HepG2 (cell line): ENCODE measurements around the gene RAPH1. TPM values are rescaled to one million over a fixed set of nuclear protein-coding genes. Genes with fewer than 3 reads are reported as not detected.

ENCODE experiments used
- AKNA ChIP-seq: sonication (generic); formaldehyde crosslinking; IDR thresholded peaks from 2 replicates; pipeline ENCODE4 v1.4.0; 2020; ENCODE audit warnings: missing genetic modification reagents, borderline replicate concordance
- DBP ChIP-seq: sonication (generic); formaldehyde crosslinking; IDR thresholded peaks from 2 replicates; pipeline ENCODE4 v1.4.0; 2020; ENCODE audit warnings: missing genetic modification reagents; ENCODE audit errors: not compliant biosample characterization
- FOSL2 ChIP-seq: sonication (generic); formaldehyde crosslinking; IDR thresholded peaks from 2 replicates; pipeline ENCODE4 v1.4.0; 2020; ENCODE audit warnings: missing genetic modification reagents
- GMEB1 ChIP-seq: sonication (generic); formaldehyde crosslinking; IDR thresholded peaks from 2 replicates; pipeline ENCODE4 v1.5.1; 2020; ENCODE audit warnings: missing genetic modification reagents, mild to moderate bottlenecking, borderline replicate concordance
- HNF4G ChIP-seq, 2 experiments: sonication (generic) in 1 of 2; formaldehyde crosslinking in 1 of 2; IDR thresholded peaks; 2 replicates each; pipeline versions ENCODE4 v1.4.0 to v1.6.1; 2011 to 2020; ENCODE audit warnings: borderline replicate concordance in 2 of 2, low read depth in 2 of 2, mild to moderate bottlenecking in 2 of 2, low read length in 1 of 2, missing genetic modification reagents in 1 of 2, moderate library complexity in 1 of 2
- HNRNPLL ChIP-seq: fragments of 200-400 bp; formaldehyde crosslinking; IDR thresholded peaks from 2 replicates; pipeline ENCODE4 v1.6.1; 2017; ENCODE audit warnings: mild to moderate bottlenecking, low read depth, low read length; ENCODE audit not compliant: poor library complexity, severe bottlenecking
- KDM6A ChIP-seq: IDR thresholded peaks from 2 replicates; pipeline ENCODE4 v1.6.1; 2016; ENCODE audit warnings: low read depth
- NCOA2 ChIP-seq: sonication (generic); formaldehyde crosslinking; IDR thresholded peaks from 2 replicates; pipeline ENCODE4 v1.8.0; 2022; ENCODE audit warnings: inconsistent platforms
- NFE2 ChIP-seq: sonication (generic); formaldehyde crosslinking; IDR thresholded peaks from 2 replicates; pipeline ENCODE4 v1.4.0; 2020; ENCODE audit warnings: missing genetic modification reagents
- NFYB ChIP-seq: sonication (generic); formaldehyde crosslinking; IDR thresholded peaks from 2 replicates; pipeline ENCODE4 v1.4.0; 2020; ENCODE audit warnings: missing genetic modification reagents
- PBX3 ChIP-seq: sonication (generic); formaldehyde crosslinking; IDR thresholded peaks from 2 replicates; pipeline ENCODE4 v1.8.1; 2023; ENCODE audit warnings: missing genetic modification reagents, inconsistent platforms, borderline replicate concordance
- SAP130 ChIP-seq: IDR thresholded peaks from 2 replicates; pipeline ENCODE4 v1.6.1; 2016; ENCODE audit warnings: low read depth
- ZBTB42 ChIP-seq: sonication (generic); formaldehyde crosslinking; IDR thresholded peaks from 2 replicates; pipeline ENCODE4 v1.5.0; 2020; ENCODE audit warnings: mild to moderate bottlenecking, missing genetic modification reagents
- ZNF468 ChIP-seq: sonication (generic); formaldehyde crosslinking; IDR thresholded peaks from 2 replicates; pipeline ENCODE4 v1.8.0; 2022; ENCODE audit warnings: mild to moderate bottlenecking, moderate library complexity, missing genetic modification reagents
- ZNF501 ChIP-seq: sonication (generic); formaldehyde crosslinking; IDR thresholded peaks from 2 replicates; pipeline ENCODE4 v1.5.1; 2020; ENCODE audit warnings: mild to moderate bottlenecking, moderate library complexity, missing genetic modification reagents
- ZNF556 ChIP-seq: sonication (generic); formaldehyde crosslinking; IDR thresholded peaks from 2 replicates; pipeline ENCODE4 v1.4.0; 2020; ENCODE audit warnings: mild to moderate bottlenecking, missing genetic modification reagents, borderline replicate concordance
- ZNF800 ChIP-seq: sonication (generic); formaldehyde crosslinking; IDR thresholded peaks from 2 replicates; pipeline ENCODE4 v1.4.0; 2020; ENCODE audit warnings: missing genetic modification reagents
- polyA plus RNA-seq, 8 experiments: library from polyadenylated mRNA; depleted of rRNA in 3 of 8; stranded (reverse) in 7 of 8; unstranded in 1 of 8; fragments of >200 nt; fragmentation: Illumina TruSeq in 4 of 8; extraction: Trizol in 4 of 8; gene quantifications; 2 replicates each; pipeline versions ENCODE4 v1.2.1 to v1.2.3, GENCODE V29; 2011 to 2016; ENCODE audit warnings: low read depth in 4 of 8, missing spikeins in 1 of 8, mixed read lengths in 1 of 8; ENCODE audit not compliant: insufficient read depth in 1 of 8
- total RNA-seq, 5 experiments: library from RNA; depleted of rRNA; stranded (reverse); fragments of >200 nt; fragmentation: Illumina TruSeq; extraction: Trizol; gene quantifications; 2 replicates each; pipeline ENCODE4 v1.2.3, GENCODE V29; 2016; ENCODE audit warnings: low read depth in 1 of 5

The RAPH1 gene
- total and polyA plus RNA-seq, 2 of the 13 experiments (the other 11 are each of a cell fraction or from before 2014, with no cell fraction given), result 5.3 to 6.7 TPM

- TF ChIP-seq ZNF800, result no peak; the same call in 1 of the 2 replicates
- no peak for TF ChIP-seq HNF4G (IDR thresholded peaks at IDR 0.05; ENCODE audit: borderline replicate concordance, low read depth, low read length)
- TF ChIP-seq HNF4G (CRISPR knock-in tag; IDR thresholded peaks at IDR 0.05; ENCODE audit: borderline replicate concordance, low read depth), result no peak
- TF ChIP-seq NFYB (CRISPR knock-in tag), result no peak
- no peak for TF ChIP-seq HNRNPLL
- peak; percentile 30; the same call in 1 of the 2 replicates for TF ChIP-seq KDM6A (CRISPR knock-in tag)
- TF ChIP-seq ZNF556, result no peak
- peak; percentile 0; the same call in 1 of the 2 replicates for TF ChIP-seq FOSL2 (CRISPR knock-in tag)
- TF ChIP-seq NFE2, result no peak
- TF ChIP-seq DBP (CRISPR knock-in tag), result no peak
- no peak for TF ChIP-seq ZBTB42 (CRISPR knock-in tag)
- TF ChIP-seq NCOA2 (CRISPR knock-in tag), result 0 out of 2 replicates have a peak, but pooled peaks have one; percentile 27
- no peak for TF ChIP-seq AKNA (CRISPR knock-in tag)
- 0 out of 2 replicates have a peak, but pooled peaks have one; percentile 1 for TF ChIP-seq SAP130
- no peak for TF ChIP-seq GMEB1 (CRISPR knock-in tag)
- no peak for TF ChIP-seq ZNF468
- TF ChIP-seq PBX3 (CRISPR knock-in tag), result no peak
- TF ChIP-seq ZNF501 (CRISPR knock-in tag), result no peak
Observed at GRCh38 chr2:203535784-203536585, 884 bp upstream of the RAPH1 start (continued).
